Hypothalamus (tissue), 51 donors: Measurements from ENCODE around the gene RAB1B.
"Not testable (repeated sequence)": the region's sequence is repeated elsewhere in the genome, so short reads cannot be mapped to it uniquely, and the experiment has no call there.

Source experiments
- DNase-seq, 51 donors: peaks; one replicate each; lab custom pipeline; 2025; lab: John Stamatoyannopoulos, UW

RAB1B gene

DNA sequence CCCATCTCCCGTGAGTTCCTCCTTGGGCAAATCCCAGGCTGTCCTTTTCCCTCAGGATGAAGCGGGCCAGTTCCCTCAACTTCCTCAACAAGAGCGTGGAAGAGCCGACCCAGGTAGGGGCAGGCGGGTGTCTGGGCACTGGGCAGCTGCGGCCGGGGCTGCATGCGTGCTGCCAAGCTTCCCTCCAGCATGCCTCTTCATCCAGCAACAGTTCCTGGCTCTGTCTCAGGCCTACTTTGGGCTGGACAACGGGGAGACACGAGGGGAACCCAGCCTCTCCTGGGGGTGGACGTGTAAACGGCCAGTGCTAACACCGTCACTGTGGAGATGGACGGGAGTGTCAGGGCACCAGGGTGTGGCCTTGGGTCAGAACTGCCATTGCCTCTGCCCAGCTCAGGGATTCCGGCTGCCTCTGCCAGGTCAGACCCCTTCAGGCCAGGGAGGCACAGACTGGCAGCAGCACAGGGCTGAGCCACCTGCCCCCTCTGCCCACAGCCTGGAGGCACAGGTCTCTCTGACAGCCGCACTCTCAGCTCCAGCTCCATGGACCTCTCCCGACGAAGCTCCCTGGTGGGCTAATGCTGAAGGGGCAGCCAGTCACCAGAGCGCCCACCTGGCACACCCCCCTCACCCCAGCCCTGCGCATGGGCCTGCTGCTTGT is 1.9 kb upstream of the RAB1B start:
- no peak for DNase-seq

DNA sequence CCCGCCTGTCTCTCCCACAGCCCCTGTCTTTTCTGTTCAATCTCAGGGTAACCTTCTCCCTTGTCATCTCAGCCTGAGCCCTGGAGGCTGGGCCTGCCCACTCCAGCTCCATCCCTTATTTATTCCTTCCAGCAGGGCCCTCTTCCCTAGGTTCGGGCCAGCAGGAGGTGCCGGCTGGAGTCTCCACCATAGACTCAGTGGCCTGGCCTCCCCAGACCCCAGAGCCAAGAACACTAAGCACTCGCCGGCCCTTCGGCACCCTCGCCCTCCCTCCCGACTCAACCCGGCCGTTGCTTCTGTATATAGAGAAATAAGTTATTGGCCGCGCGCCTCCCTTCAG is 1.4 kb upstream of the RAB1B start:
- no peak for DNase-seq

DNA sequence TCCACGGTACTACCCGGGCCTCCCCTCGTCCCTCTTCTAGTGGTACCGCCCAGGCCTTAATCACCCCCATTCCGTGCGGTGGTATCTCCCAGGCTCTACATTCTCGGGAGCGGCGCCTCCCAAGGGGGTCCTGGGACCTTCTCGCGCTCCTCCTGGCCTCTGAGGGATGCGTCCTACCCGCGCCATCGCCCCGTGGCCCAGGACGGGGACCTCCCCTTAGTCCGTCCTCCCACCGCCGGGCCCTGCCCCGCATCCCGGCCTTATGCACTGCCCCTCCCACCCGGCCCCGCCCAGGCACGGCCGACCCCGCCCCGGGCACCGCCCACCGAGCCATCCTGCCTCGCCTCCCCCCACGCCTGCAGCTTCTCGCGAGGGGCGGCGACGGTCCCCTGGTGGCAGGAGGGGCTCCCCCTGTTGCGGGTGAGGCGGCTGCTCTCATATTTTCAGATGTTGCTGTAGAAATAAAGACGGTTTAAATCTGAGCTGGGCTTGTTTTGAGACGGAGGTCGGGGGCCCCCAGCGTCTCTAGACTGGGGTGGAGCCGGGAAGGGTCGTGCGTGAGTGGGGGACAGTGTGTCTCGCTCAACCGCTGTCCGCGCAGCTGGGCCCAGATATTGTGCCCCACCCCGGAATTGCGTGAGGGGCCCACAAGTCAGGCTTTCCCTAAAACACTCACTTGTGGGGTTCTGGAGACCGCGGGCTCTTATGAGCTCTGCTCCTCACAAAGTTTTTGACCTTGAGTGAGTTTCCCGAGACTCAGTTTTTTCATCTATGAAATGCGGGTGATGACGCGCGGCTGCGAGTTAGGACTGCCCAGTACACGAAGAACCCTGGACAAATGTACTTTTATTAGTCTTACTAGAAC is 828 bp upstream of the RAB1B start:
- peak; percentile 64 to 95 (median 86) for DNase-seq

DNA sequence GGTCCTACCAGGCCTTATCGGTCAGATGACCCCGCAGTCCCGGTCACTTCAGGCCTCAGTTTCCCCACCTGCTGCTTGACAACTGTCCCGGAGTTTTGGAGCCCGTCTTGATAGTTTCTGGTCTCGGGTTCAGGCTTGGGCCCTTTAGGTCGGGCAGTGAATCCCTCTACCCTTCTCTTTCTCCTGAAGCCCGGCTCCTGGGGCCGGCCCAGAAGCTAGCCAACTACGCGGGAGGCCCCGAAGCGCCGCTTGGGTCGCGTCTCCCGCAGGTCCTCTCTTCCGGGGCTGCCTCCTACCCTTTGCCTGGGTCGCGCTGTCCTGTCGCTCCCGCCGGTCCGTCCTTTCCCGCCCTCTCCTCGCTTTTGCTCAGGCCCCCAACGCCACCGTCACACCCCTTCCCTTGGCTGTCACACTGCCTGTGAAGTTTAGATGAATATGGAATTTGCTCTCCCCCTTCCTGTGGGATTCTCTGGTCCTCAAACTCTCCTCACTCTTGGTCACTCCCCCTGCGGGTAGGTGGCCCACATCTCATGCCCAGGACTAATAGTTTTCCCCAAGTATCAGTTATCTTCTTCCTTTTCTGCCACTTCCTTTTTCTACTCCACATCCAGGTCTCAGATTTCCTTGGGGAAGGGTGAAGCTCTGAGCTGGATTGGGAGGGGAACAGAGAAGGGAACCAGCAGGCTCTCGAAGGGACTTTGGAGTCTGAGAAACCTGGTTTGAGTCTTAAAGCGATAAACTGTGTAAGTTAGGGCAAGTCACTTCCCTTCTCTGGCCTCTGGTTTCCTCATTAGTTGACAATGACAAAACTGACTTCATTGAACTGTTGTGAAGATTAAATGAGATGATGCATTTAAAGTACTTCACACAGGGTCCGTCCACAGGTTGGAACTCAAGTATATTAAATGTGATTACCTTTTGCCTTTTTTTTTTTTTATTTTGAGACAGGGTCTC is 790 bp downstream of the RAB1B start:
- DNase-seq, result peak in 2 of 51 donors; percentile 56 to 77

DNA sequence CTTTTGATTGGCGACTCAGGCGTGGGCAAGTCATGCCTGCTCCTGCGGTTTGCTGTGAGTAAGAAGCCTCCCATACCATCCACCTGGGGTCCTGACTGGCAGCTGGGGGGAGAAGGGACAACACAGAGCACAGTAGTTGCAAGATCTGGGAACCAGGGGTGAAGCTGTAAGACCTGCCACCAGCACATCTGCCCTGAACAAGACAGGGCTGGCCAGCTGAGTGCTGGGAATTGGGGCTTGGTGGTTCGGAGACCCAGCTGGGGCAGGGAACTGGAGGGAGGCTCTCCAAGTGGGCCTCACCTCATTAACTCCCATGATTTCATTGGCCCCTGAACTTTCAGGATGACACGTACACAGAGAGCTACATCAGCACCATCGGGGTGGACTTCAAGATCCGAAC is 3.4 kb downstream of the RAB1B start:
- DNase-seq, result no peak

DNA sequence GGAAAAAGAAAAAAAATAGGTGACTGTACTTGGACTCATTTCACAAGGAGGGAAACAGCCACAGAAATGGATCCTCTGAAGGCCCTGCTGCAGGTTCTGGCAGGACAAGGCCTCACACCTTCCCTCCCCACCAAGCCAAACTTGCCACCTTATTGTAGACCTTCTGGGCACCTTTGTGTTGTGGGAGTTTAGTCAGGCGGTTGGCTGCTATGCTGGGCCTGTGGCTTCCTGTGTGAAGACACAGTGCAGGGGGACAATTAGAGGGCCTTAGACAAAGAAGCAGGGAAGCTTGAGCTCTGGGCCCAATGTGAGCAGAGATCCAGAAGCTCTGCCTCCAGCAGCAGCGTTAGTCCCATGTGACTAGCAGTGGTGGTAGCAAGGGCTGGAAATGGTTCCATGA is 4.2 kb downstream of the RAB1B start:
- no peak for DNase-seq

DNA sequence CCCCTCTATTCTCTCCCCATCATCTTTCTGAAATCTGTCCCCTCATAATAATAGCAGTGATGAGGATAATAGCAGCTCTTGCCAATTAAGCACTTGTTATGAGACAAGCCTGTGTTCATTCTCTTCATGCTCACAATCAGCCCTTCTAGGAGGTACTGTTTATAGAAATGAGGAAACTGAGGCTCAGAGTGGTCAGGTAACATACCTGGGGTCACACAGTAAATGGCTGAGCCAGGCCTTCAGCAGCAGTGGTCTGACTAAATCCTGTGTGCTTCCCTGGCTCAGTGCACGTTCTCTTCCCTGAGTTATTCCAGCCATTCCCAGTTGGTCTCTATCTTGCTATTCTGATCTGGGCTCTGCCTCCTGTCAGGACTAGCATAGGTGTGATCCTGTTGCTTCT is 5.8 kb downstream of the RAB1B start:
- DNase-seq, result no peak

DNA sequence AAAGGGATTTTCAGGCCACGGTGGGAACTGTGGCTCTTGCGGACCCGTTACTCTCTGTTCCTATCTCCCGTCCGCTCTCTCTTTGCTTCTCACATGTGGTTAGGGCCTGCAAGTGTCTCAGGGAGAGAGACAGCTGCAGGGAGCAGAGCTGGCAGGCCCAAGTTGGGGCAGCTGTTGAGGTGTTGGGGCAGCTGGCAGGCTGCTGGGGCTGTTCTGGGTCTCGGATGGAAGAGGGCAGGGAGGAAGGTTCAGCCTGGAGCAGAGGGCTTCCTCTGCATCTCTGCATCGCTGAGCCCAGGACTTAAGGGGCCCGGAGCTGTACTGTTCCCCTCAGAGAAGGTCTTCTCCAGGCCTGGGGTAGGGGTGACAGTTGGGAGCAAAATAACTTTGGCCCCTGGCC is 7.0 kb downstream of the RAB1B start:
- DNase-seq, result no peak

DNA sequence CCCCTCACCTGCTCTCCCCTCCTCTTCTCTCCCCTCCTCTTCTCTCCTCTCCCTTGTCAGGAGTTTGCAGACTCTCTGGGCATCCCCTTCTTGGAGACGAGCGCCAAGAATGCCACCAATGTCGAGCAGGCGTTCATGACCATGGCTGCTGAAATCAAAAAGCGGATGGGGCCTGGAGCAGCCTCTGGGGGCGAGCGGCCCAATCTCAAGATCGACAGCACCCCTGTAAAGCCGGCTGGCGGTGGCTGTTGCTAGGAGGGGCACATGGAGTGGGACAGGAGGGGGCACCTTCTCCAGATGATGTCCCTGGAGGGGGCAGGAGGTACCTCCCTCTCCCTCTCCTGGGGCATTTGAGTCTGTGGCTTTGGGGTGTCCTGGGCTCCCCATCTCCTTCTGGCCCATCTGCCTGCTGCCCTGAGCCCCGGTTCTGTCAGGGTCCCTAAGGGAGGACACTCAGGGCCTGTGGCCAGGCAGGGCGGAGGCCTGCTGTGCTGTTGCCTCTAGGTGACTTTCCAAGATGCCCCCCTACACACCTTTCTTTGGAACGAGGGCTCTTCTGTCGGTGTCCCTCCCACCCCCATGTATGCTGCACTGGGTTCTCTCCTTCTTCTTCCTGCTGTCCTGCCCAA is 7.7 kb downstream of the RAB1B start:
- DNase-seq, result no peak

DNA sequence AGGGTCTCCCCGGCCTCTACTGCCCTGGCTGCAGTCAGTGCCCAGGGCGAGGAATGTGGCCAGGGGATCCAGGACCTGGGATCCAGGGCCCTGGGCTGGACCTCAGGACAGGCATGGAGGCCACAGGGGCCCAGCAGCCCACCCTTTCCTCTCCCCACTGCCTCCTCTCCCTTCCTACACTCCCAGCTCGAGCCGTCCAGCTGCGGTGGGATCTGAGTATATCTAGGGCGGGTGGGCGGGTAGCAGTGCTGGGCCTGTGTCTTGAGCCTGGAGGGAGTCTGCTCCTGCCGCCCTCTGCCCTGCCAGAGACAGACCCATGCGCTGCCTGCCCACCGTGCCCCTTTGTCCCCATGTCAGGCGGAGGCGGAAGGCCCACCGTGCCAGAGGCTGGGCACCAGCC is 8.2 kb downstream of the RAB1B start:
- not testable (repeated sequence) for DNase-seq

DNA sequence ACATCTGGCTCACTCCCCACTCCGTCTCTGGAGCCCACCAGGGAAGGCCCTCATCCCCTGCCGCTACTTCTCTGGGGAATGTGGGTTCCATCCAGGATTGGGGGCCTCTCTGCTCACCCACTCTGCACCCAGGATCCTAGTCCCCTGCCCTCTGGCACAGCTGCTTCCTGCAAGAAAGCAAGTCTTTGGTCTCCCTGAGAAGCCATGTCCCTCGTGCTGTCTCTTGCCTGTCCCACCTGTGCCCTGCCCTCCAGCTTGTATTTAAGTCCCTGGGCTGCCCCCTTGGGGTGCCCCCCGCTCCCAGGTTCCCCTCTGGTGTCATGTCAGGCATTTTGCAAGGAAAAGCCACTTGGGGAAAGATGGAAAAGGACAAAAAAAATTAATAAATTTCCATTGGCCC is 8.6 kb downstream of the RAB1B start:
- DNase-seq, result not testable (repeated sequence)

DNA sequence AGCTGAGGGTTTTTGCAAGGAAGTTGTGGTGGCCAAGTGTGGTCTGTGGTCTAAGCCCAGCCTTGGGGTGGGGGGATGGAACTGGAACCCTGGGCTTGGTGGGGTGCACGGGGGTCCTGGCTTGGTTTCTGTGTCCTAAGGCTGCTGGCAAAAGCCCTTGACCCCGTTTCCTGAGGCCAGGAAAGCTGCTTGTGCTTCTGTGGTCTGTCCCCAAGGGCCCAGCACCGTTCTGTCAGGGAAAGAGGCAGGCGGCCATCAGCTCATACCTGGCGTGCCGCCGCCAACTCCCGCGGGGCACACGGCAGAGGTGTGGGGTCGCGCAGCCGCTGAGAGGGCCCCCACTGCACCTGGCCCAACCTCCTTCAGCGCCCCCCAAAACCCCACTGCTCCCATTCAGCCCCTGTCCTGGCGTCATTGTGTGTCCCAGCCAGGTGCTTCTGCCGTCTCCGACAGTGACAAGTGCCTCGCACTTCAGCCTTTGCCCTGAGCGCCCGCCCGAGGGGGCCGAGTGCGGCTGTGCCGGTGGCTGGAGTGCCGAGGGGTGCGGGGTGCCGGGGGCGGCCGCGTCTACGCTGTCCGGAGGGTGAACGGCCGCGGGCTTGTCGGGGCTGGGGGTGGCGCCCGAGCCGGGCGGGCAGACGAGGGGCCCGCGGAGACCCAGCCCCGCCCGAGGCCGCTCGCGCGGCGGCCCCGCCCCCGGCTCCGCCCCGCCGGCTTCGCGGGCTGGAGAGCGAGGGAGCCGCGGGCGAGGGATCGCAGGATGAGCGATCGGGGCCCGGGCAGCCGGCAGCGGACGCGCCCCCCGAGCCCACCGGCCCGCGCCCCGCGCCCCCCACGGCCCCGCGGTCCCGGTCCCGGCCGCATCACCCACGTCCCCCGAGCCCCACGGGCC is 9.3 kb downstream of the RAB1B start, which contains the start of gene CNIH2:
Gene CNIH2 (plus strand): TSS at position 705 of the 892 bp plus-strand sequence. CDS start 282 bp downstream, outside the sequence.
- peak in 8 of 51 donors; percentile 27 to 59 (median 30) for DNase-seq

DNA sequence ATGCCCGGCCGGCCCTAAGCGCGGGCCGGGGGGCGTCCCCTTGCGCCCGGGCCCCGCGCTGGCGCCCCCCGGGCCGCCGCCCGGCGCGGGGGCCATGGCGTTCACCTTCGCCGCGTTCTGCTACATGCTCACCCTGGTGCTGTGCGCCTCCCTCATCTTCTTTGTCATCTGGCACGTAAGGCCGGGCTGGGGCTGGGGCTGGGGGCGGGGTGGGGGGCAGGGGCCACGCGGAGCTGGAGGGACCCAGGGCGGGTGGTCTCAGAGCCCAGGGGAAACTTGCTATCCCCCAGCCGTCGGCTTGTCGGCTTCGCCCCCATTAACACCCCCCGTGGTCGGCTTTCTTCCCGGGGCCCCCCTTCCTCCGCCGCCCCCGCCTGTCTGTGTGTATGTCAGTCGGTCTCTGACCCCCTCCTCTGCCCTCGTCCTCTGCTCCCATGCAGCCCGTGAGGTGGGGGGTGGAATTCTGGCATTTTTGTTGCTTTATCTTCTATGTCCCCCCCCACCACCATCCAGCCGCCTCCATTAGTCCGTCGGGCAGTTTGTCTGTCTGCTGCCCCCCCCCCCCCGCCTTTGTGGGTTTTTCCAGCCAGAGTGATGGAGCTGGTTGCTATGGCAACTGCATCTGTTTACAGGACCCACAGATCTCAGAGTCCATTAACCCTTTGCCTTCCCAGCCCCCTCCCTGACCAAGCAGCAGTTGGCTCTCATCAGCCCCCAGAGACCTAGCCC is 10.1 kb downstream of the RAB1B start:
- no peak for DNase-seq

DNA sequence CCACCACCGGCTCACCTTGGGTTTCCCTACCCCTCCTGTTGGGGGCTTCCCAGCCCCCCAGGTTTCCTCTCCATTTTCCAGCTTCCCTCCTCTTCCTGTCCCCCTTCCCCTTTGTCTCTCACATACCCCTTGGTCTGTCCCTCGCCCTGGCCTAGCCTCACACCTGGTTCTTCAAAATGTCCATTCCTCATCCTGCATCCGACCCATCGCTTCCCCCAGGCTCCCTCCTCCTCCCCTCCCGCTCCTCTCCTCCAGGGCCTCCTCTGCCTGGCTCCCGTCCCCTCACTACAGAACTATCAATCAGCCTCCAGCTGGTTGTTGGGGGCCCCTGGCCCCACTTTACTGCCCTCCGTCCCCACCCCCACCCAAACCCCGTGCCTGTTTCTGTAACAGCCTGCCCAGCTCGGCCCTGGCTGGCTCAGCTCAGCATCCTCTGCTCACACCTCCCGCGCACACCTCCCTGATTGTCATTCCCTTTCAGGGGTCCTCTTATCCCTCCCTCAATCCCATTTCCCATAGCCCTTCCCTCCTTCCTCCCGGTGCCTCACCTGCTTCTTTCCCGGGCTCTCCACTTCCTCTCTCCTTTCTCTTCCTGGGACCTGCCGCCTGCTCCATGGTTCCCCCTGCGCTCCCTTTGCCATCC is 10.8 kb downstream of the RAB1B start:
- no peak for DNase-seq

DNA sequence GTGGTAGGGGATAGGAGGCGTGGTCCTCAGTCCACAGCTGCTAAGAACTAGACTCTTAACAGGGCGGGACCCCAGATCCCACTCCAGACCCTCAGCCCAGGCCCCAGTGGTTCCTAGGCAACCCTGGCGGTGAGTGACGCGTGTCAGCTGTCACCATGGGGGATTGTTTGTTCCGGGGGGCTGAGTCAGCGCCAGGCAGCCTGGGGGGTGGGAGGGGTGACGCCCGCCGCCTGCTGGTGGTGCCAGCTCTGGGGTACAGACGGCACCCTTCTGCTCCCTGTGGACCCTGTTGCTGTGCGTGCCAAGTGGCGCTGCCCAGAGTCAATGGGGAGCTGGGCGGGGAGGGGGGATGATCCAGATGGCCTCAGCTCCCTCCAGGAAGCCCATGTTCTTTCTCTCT is 12.0 kb downstream of the RAB1B start:
- peak in 1 of 51 donors; percentile 65 for DNase-seq

DNA sequence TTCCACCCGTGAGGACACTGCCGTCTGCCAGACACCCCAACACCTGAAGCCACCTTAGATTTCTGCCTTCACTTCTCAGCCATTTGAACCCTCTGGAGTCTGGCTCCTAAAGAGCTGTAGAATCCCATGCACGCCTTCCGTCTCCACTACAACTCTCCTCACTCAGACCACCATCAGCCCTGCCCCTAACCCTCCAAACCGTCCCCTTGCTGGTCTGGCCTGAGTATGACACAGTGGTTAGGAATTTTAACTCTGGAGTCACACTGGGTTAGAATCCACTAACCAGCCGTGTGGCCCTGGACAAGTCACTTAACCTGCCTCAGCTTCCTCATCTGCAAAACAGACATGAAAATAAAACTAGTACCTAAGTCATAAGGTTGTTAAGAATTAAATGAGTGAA is 12.6 kb downstream of the RAB1B start:
- no peak for DNase-seq

DNA sequence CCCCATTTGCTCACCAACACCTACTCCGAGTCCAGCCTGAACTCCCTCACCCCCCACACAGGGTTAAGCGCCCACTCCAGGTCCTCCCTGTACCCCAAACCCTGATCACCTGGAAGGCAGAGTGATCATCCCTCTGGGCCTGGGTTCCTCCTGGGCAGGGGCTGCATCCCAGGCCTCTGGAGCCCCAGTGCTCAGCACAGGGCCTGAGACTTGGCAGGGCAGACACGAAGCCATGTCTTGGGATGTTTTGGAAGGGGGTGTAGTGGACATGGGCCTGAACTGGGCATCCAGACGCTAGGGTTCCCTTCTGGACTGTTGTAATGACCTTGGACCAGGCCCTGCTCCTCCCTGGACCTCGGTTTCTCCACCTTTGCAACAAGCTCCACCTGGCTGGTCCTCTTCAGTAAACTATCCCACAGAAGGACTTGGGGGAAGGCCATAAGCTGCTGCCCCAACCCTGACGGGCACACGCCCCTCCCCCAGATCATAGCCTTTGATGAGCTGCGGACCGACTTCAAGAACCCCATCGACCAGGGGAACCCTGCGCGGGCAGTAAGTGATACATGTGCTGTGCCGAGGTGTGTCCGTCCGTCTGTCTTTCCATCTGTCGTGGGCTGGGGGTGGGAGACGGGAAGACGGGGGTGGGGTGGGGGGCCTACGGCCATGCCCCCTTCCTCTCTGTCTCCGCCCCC is 13.5 kb downstream of the RAB1B start:
- no peak for DNase-seq
